Esophagus squamous epithelium (tissue), 4 donors: ENCODE results near the gene GAN.

ENCODE experiments used
- CTCF ChIP-seq, 6 experiments: fragments of 450-650 bp in 4 of 6; fragments of 200-600 bp in 2 of 6; sonication (generic) in 2 of 6; IDR thresholded peaks; one replicate each; pipeline ENCODE4 v1.5.1; 2016 to 2019; ENCODE audit warnings: antibody characterized with exemption in 6 of 6, mild to moderate bottlenecking in 4 of 6, moderate library complexity in 4 of 6
- POLR2A ChIP-seq, 4 donors: fragments of 450-650 bp; IDR thresholded peaks; one replicate each; pipeline ENCODE4 v1.6.1; 2017; ENCODE audit warnings: antibody characterized with exemption in 4 of 4, mild to moderate bottlenecking in 4 of 4, moderate library complexity in 3 of 4

DNA sequence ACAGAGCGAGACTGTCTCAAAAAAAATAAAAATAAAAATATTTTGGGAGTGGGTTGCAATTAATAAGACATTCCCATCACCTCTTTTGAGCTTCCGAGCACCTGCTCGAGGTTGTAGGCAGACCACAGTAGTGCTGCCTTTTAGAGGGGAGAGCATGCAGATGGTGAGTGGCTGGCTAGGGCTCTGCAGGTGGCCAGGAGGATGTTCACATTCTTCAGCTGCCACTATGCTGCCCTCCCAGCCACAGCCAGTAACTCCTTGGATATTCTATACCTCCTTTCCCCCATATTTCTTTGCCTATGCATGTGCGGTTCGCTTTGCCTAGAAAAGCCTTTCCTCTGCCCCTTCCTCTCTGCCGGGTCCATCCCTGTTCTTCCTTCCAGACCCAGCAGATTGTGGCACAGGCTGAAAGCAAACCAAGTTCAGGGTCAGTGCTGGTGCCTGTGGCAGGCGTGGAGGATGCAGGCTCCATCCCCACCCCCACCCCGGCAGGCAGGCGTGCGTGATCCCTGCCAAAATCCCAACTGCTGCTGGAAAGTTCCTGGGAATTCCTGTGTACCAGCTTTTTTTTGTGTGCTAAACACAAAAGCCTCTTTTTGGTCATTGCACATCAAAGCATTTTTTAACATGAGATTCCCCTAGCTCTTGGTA is 96.0 kb downstream of the GAN start:
- TF ChIP-seq CTCF (IDR thresholded peaks at IDR 0.05) = no peak
- TF ChIP-seq POLR2A (IDR thresholded peaks at IDR 0.05) = no peak
